GM12874 (cell line): ENCODE results near the gene ZRANB1.

Experiments used
- TF ChIP-seq, protein P1 (sequence below): IDR thresholded peaks from 2 replicates; pipeline ENCODE4 v1.5.1; 2011; ENCODE audit warnings: low read depth, mild to moderate bottlenecking, control low read depth, low read length, moderate library complexity; ENCODE audit not compliant: insufficient read depth

The ZRANB1 gene

DNA sequence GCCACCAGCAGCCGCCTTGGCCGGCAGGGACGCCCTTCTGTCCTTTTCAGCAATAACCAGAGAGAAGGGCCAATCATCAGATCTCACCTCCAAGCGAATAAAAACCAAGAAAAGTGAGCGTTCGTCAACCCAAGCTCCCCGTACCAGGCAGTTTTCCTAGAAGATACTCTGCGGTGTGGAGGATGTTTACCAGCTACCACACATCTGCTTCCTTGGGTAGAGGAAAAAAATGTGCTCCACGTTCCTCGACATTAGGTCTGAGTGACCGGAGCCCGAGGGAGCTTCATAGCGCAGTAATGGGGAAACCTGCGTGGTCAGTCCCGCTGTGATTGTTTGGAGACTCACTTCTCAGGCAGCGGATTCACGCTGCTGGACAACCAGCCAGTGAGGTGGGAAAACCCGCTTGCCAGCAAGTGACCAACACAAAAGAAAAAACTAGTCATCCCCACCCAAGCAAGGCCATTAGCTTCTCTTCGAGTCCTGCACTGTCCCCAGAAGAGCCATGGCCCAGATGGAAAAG is 73.0 kb downstream of the ZRANB1 start:
- TF ChIP-seq, protein P1, sequence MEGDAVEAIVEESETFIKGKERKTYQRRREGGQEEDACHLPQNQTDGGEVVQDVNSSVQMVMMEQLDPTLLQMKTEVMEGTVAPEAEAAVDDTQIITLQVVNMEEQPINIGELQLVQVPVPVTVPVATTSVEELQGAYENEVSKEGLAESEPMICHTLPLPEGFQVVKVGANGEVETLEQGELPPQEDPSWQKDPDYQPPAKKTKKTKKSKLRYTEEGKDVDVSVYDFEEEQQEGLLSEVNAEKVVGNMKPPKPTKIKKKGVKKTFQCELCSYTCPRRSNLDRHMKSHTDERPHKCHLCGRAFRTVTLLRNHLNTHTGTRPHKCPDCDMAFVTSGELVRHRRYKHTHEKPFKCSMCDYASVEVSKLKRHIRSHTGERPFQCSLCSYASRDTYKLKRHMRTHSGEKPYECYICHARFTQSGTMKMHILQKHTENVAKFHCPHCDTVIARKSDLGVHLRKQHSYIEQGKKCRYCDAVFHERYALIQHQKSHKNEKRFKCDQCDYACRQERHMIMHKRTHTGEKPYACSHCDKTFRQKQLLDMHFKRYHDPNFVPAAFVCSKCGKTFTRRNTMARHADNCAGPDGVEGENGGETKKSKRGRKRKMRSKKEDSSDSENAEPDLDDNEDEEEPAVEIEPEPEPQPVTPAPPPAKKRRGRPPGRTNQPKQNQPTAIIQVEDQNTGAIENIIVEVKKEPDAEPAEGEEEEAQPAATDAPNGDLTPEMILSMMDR: no peak

DNA sequence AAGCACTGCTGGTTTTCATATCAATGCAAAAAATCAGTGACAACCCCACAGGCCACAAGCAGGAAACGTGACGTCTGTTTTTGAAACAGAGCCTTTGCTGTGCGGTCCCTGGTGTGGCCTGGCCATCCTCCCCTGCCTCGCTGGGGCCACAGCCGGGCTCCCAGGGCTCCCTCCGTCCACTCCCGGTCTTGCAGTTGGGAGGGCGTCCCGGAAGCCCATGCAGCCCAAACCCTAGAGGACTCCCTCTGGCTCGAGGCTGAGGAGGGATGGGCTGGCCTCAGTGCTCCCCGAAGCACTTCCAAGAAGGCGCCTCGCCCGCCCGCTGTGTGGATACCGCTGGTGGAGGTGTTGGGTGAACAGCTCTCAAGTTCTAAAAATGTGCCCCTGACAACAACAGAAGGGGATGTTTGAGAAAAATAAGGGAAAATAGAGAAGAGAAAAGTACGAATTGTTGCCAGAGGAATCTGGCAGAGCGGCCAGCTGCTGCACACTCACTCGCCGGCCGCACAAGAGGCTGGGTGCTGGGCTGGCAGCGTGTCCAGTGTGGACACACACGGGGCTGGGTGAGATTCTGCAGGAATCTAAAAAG is 73.5 kb downstream of the ZRANB1 start:
- TF ChIP-seq, protein P1: no peak

DNA sequence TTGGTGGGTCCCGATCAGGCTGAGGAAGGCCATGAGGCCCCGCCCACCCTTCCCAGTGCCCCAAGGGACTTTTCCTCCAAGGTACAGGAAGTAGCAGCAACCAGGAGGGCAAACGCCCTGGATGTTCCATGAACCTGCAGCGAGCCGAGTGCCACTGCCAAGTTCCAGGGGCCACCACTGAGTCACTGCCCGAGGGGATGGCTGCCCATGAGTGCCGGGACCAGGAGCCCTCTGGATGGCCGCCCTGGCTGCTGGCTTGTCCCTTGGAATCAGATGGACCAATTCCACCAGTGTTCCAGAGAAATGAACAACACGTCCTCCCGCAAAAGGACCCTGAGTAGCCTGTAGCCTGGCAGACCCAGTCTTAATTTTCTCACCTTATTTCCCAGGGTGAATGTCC is 74.2 kb downstream of the ZRANB1 start:
- TF ChIP-seq, protein P1: no peak

DNA sequence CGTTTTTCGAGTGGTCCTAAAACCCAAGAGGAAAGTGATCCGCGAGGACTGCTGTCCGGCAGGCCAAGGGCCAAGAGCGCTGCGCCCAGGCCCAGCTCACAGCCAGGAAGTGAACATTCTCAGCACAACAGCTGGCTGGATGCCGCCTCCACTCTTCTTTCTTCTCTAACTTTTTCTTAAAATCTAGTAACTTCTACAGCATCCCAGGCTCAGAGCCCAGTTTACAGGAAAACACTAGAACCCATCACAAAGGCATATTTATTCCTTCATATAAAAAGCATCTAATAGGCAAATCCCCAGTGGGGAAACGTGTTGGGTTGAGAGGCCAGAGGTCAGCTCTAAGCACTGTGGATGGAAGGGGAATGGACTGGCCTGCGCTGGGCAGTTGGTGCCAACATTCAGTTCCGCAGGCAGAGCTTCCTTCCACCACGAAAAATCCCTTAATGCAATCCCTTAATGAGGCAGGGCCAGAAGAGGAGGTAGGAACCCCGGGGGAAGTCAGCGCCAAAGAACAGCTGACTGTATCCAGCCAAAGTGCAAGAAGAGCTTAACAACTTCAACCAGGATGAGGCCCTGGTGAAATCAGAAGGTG is 74.8 kb downstream of the ZRANB1 start:
- TF ChIP-seq, protein P1: no peak

DNA sequence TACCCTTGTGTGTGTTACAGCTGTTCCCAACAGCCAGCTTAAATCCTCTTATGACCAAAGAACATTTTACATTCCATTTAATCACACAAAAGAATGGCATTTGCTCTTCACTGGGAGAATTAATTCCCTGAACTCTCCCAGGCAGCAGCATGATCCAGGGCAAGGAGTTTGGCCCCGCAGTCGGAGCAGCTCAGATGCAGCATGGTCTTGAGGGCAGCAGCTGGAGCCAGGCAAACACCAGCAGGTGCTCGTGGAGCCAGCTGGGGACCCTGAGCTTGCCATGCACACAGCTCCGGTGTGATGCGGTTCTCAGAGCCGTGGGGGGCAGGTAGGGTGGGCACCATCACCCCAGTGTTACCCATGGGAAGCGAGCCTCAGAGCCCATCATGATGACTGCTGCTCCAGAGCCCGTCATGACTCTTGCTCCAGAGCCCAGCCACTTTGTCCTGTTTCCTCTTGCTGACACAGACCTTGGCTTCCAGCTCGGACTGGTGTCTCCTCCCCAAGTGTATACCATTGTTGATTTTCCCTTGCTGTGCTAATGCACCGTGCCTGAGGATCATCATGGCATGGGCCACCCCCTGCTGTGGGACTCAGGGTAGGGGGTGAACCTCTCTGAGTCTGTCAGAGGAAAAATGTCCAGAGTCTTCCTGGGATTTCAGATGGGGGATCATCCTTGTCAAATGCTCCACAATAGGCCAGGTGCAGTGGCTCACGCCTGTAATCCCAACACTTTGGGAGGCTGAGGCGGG is 75.8 kb downstream of the ZRANB1 start:
- TF ChIP-seq, protein P1: no peak

DNA sequence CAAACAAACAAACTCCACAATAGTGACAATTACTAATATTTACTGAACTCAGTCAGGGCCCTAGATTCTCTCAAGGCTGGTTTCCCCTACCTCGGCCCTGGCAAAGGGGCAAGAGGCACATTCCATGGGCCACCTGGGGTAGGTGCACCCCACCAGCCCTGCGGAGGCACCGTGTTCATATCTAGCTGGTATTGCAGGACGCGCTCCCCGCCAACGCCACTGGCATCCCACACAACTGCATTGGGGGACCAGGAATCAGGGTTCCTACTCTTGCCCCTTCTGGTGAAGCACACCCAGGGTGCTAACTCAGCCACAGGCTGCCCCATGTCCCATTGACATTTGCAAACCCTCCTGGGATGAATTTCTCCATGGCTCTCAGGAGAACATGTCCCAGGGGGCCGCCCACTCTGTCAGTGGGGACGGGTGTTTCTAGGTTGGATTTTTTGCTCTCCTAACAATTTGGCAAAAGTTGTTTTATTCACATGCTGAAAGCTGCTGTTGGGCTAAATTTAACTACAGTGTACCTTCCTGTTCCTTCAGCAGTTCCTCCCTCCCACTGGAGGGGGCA is 76.7 kb downstream of the ZRANB1 start:
- TF ChIP-seq, protein P1: no peak

DNA sequence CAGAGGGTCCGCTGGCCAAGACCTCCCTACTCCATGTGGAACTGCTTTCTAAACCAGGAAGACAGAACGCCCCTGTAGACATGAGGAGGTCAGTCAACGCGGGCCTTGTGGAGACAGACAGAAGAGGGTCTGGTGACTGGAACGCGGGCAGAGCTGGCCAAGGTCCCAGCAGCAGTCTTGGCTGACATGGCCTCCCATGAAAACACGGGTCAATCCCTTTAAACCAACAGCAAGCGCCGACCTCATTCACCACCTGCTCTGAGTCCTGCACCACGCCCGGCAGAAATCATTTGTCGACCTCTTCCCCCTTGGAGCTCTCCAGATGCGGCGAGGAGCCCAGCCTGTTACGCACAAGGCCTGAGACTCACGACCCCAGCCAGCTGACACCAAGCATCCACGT is 78.5 kb downstream of the ZRANB1 start:
- TF ChIP-seq, protein P1: no peak
